H9 (cell line): ENCODE results near the gene XRCC6. TPM values are rescaled to one million over a fixed set of nuclear protein-coding genes. Genes with fewer than 3 reads are reported as not detected.

ENCODE experiments used
- DNase-seq: peaks from one replicate; pipeline ENCODE4 v3.0.0-alpha.2; 2017
- H2AFZ ChIP-seq: one replicate; pipeline ENCODE4 v1.6.1; 2013; ENCODE audit warnings: mild to moderate bottlenecking, low read length, control low read depth, moderate library complexity
- H2AK5ac ChIP-seq: 2 replicates; pipeline ENCODE4 v1.6.1; 2013; ENCODE audit warnings: low read length, control low read depth, mixed read lengths; ENCODE audit not compliant: insufficient read length
- H2BK120ac ChIP-seq: one replicate; pipeline ENCODE4 v1.6.1; 2013; ENCODE audit warnings: low read depth, mild to moderate bottlenecking, low read length, control low read depth, inconsistent platforms; ENCODE audit not compliant: poor library complexity, severe bottlenecking
- H2BK12ac ChIP-seq: 2 replicates; pipeline ENCODE4 v1.6.1; 2013; ENCODE audit warnings: low read length, control low read depth, mixed read lengths, low read depth; ENCODE audit not compliant: insufficient read length
- H2BK15ac ChIP-seq: 2 replicates; pipeline ENCODE4 v1.6.1; 2013; ENCODE audit warnings: low read depth, low read length, control low read depth
- H2BK20ac ChIP-seq: one replicate; pipeline ENCODE4 v1.6.1; 2013; ENCODE audit warnings: low read depth, mild to moderate bottlenecking, low read length, control low read depth, inconsistent platforms; ENCODE audit not compliant: poor library complexity, severe bottlenecking
- H2BK5ac ChIP-seq: 2 replicates; pipeline ENCODE4 v1.6.1; 2013; ENCODE audit warnings: low read length, control low read depth, mixed read lengths; ENCODE audit not compliant: insufficient read length
- H3K14ac ChIP-seq: 2 replicates; pipeline ENCODE4 v1.6.1; 2013; ENCODE audit warnings: low read length, control low read depth; ENCODE audit not compliant: insufficient read depth
- H3K18ac ChIP-seq: 2 replicates; pipeline ENCODE4 v1.6.1; 2013; ENCODE audit warnings: low read depth, mild to moderate bottlenecking, mixed read lengths, low read length, control low read depth; ENCODE audit not compliant: insufficient read length
- H3K23ac ChIP-seq: 2 replicates; pipeline ENCODE4 v1.6.1; 2013; ENCODE audit warnings: low read length, control low read depth, mixed read lengths, low read depth; ENCODE audit not compliant: insufficient read length
- H3K23me2 ChIP-seq: 2 replicates; pipeline ENCODE4 v1.6.1; 2013; ENCODE audit warnings: low read depth, mild to moderate bottlenecking, mixed read lengths, low read length, control low read depth; ENCODE audit not compliant: insufficient read length, poor library complexity, severe bottlenecking
- H3K27ac ChIP-seq: 2 replicates; pipeline ENCODE4 v1.5.1; 2013; ENCODE audit warnings: low read length, control low read depth, mixed read lengths, low read depth; ENCODE audit not compliant: insufficient read length
- H3K27me3 ChIP-seq: 2 replicates; pipeline ENCODE4 v1.6.1; 2013; ENCODE audit warnings: low read length, control low read depth, inconsistent platforms; ENCODE audit not compliant: insufficient read depth
- H3K4ac ChIP-seq: 2 replicates; pipeline ENCODE4 v1.6.1; 2013; ENCODE audit warnings: low read depth, mild to moderate bottlenecking, control low read depth, inconsistent platforms, low read length, moderate library complexity
- H3K4me1 ChIP-seq: 2 replicates; pipeline ENCODE4 v1.6.1; 2013; ENCODE audit warnings: low read length, control low read depth, inconsistent platforms; ENCODE audit not compliant: insufficient read depth
- H3K4me2 ChIP-seq: 2 replicates; pipeline ENCODE4 v1.6.1; 2013; ENCODE audit warnings: low read length, control low read depth, mixed read lengths; ENCODE audit not compliant: insufficient read length, insufficient read depth
- H3K56ac ChIP-seq: 2 replicates; pipeline ENCODE4 v1.6.1; 2013; ENCODE audit warnings: low read depth, mild to moderate bottlenecking, mixed read lengths, low read length, control low read depth; ENCODE audit not compliant: insufficient read length
- H3K79me1 ChIP-seq: 2 replicates; pipeline ENCODE4 v1.6.1; 2013; ENCODE audit warnings: low read depth, mild to moderate bottlenecking, moderate library complexity, low read length, control low read depth, inconsistent platforms; ENCODE audit not compliant: insufficient read depth, poor library complexity, severe bottlenecking
- H3K79me2 ChIP-seq: 2 replicates; pipeline ENCODE4 v1.6.1; 2013; ENCODE audit warnings: low read length, control low read depth, inconsistent platforms; ENCODE audit not compliant: insufficient read depth
- H3K9ac ChIP-seq: 2 replicates; pipeline ENCODE4 v1.6.1; 2013; ENCODE audit warnings: low read length, control low read depth, mixed read lengths; ENCODE audit not compliant: insufficient read length; ENCODE audit errors: extremely low read depth
- H3K9me3 ChIP-seq: one replicate; pipeline ENCODE4 v1.6.1; 2013; ENCODE audit warnings: low read depth, low read length, inconsistent platforms; ENCODE audit not compliant: control insufficient read depth
- H3T11ph ChIP-seq: one replicate; pipeline ENCODE4 v1.6.1; 2013; ENCODE audit warnings: mild to moderate bottlenecking, low read length, control low read depth, inconsistent platforms
- H4K20me1 ChIP-seq: one replicate; pipeline ENCODE4 v1.6.1; 2013; ENCODE audit not compliant: control insufficient read depth, insufficient read length, insufficient read depth
- H4K5ac ChIP-seq: 2 replicates; pipeline ENCODE4 v1.6.1; 2013; ENCODE audit warnings: low read depth, mild to moderate bottlenecking, mixed read lengths, low read length, control low read depth; ENCODE audit not compliant: insufficient read length
- H4K8ac ChIP-seq: replicated peaks from 2 replicates; pipeline ENCODE4 v1.6.1; 2013; ENCODE audit warnings: low read length, control low read depth, mixed read lengths, low read depth; ENCODE audit not compliant: insufficient read length
- H4K91ac ChIP-seq: 2 replicates; pipeline ENCODE4 v1.6.1; 2013; ENCODE audit warnings: low read depth, mild to moderate bottlenecking, moderate library complexity, mixed read lengths, low read length, control low read depth; ENCODE audit not compliant: insufficient read length
- H3K27ac Mint-ChIP-seq, 3 experiments: 2 replicates in 2 of 3; 3 replicates in 1 of 3; pipeline ENCODE4 v1.8.0; 2020 to 2021; ENCODE audit warnings: mixed read lengths in 3 of 3, mild to moderate bottlenecking in 1 of 3, moderate library complexity in 1 of 3
- H3K27me3 Mint-ChIP-seq: 2 replicates; pipeline ENCODE4 v1.8.0; 2021; ENCODE audit warnings: low read depth, mild to moderate bottlenecking, moderate library complexity, mixed read lengths
- H3K36me3 Mint-ChIP-seq, 3 experiments: 2 replicates in 2 of 3; 3 replicates in 1 of 3; pipeline ENCODE4 v1.8.0; 2020 to 2021; ENCODE audit warnings: low read depth in 3 of 3, mixed read lengths in 3 of 3; ENCODE audit not compliant: insufficient read depth in 1 of 3
- H3K4me1 Mint-ChIP-seq, 2 experiments: 2 replicates each; pipeline ENCODE4 v1.8.0; 2020; ENCODE audit warnings: mixed read lengths in 2 of 2
- H3K4me3 Mint-ChIP-seq, 2 experiments: 2 replicates in 1 of 2; 3 replicates in 1 of 2; pipeline ENCODE4 v1.8.0; 2020 to 2021; ENCODE audit warnings: mild to moderate bottlenecking in 2 of 2, mixed read lengths in 2 of 2, moderate library complexity in 1 of 2
- H3K9me3 Mint-ChIP-seq, 2 experiments: 2 replicates in 1 of 2; 3 replicates in 1 of 2; pipeline ENCODE4 v1.8.0; 2020; ENCODE audit warnings: mild to moderate bottlenecking in 2 of 2, mixed read lengths in 2 of 2, moderate library complexity in 1 of 2
- CTCF ChIP-seq: fragments of 200-600 bp; sonication (generic); conservative IDR thresholded peaks from 3 replicates; pipeline ENCODE4 v1.8.0; 2021; ENCODE audit warnings: antibody characterized with exemption, mild to moderate bottlenecking
- WGBS: extraction: QIAGEN DNeasy Blood & Tissue Kit; methylation state at CpG from one replicate; pipeline ENCODE4 v1.1.7; 2013; ENCODE audit warnings: missing lambda C conversion rate, low lambda C conversion rate, mixed read lengths; ENCODE audit not compliant: insufficient read length; ENCODE audit errors: extremely low coverage; 5-methylcytosine and 5-hydroxymethylcytosine counted together
- total RNA-seq: library from RNA; stranded (reverse); gene quantifications from 2 replicates; pipeline ENCODE4 v1.2.1, GENCODE V29; 2021

The XRCC6 gene
- total RNA-seq, 1 experiment from 2014 or later, result 461 TPM

- no peak overlapping the region for H4K8ac ChIP-seq
- no peak overlapping the region for H3K27ac ChIP-seq
- no peaks in the 10 kb centered on the region for H3K79me2 ChIP-seq
- H2BK15ac ChIP-seq, result no peak overlapping the region
- Mint-ChIP-seq H3K27ac (no peak overlapping the region; a peak in 1 of 7 replicates), H3K27me3 (no peaks in the 10 kb centered on the region), H3K36me3 (peaks cover 34 to 81% (median 68%) of the 10 kb centered on the region in 3 experiments; a peak in 6 of 7 replicates), H3K4me1 (no peaks in the 10 kb centered on the region), H3K9me3 (no peaks in the 10 kb centered on the region), H3K4me3 (no peak overlapping the region)
- no peak overlapping the region for H4K91ac ChIP-seq
- no peak overlapping the region for H2AK5ac ChIP-seq
- no peaks in the 10 kb centered on the region for H4K20me1 ChIP-seq
- H3K14ac ChIP-seq, result no peak overlapping the region
- no peaks in the 10 kb centered on the region for H3K4me1 ChIP-seq
- H3K27me3 ChIP-seq, result no peaks in the 10 kb centered on the region
- H3K4ac ChIP-seq, result no peak overlapping the region
- no peak overlapping the region for H3K23ac ChIP-seq
- no peak for TF ChIP-seq CTCF
- no peak overlapping the region for H2BK20ac ChIP-seq
- no peak overlapping the region for H2AFZ ChIP-seq
- DNase-seq, result no peak
- WGBS, result no CpG with 5 or more reads among the region's 1 CpG
- no peaks in the 10 kb centered on the region for H3K79me1 ChIP-seq
- H3K9ac ChIP-seq, result no peak overlapping the region
- H3K9me3 ChIP-seq, result no peaks in the 10 kb centered on the region
- no peak overlapping the region for H2BK12ac ChIP-seq
- no peak overlapping the region for H3K56ac ChIP-seq
- no peak overlapping the region for H3K18ac ChIP-seq
- H3T11ph ChIP-seq, result no peak overlapping the region
- H2BK5ac ChIP-seq, result no peak overlapping the region
- no peak overlapping the region for H4K5ac ChIP-seq
- H3K23me2 ChIP-seq, result no peaks in the 10 kb centered on the region
- H2BK120ac ChIP-seq, result no peak overlapping the region
- H3K4me2 ChIP-seq, result no peak overlapping the region
These were observed 27.3 kb downstream of the XRCC6 start for GRCh38 chr22:41648432-41648831.
